Subcutaneous adipose tissue (tissue), 4 donors: Measurements from ENCODE around the gene FNDC5. TPM values are rescaled to one million over a fixed set of nuclear protein-coding genes. Genes with fewer than 3 reads are reported as not detected.

ENCODE experiments used
- total RNA-seq, 4 donors: library from RNA; depleted of rRNA; stranded (reverse); fragments of >200 nt; gene quantifications; one replicate each; pipeline ENCODE4 v1.1.0, GENCODE V29; 2016
- TF ChIP-seq, protein P1 (sequence below): fragments of 450-650 bp; IDR thresholded peaks from one replicate; pipeline ENCODE4 v1.5.1; 2016; ENCODE audit warnings: low read depth, mild to moderate bottlenecking, control low read depth, antibody characterized with exemption, moderate library complexity

FNDC5 gene
- total RNA-seq, 4 donors from 2014 or later = 0.85 to 0.88 TPM; not detected in 2

- TF ChIP-seq, protein P1, sequence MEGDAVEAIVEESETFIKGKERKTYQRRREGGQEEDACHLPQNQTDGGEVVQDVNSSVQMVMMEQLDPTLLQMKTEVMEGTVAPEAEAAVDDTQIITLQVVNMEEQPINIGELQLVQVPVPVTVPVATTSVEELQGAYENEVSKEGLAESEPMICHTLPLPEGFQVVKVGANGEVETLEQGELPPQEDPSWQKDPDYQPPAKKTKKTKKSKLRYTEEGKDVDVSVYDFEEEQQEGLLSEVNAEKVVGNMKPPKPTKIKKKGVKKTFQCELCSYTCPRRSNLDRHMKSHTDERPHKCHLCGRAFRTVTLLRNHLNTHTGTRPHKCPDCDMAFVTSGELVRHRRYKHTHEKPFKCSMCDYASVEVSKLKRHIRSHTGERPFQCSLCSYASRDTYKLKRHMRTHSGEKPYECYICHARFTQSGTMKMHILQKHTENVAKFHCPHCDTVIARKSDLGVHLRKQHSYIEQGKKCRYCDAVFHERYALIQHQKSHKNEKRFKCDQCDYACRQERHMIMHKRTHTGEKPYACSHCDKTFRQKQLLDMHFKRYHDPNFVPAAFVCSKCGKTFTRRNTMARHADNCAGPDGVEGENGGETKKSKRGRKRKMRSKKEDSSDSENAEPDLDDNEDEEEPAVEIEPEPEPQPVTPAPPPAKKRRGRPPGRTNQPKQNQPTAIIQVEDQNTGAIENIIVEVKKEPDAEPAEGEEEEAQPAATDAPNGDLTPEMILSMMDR = no peak
Observed at GRCh38 chr1:32896451-32896850, 25.7 kb upstream of the FNDC5 start.

DNA sequence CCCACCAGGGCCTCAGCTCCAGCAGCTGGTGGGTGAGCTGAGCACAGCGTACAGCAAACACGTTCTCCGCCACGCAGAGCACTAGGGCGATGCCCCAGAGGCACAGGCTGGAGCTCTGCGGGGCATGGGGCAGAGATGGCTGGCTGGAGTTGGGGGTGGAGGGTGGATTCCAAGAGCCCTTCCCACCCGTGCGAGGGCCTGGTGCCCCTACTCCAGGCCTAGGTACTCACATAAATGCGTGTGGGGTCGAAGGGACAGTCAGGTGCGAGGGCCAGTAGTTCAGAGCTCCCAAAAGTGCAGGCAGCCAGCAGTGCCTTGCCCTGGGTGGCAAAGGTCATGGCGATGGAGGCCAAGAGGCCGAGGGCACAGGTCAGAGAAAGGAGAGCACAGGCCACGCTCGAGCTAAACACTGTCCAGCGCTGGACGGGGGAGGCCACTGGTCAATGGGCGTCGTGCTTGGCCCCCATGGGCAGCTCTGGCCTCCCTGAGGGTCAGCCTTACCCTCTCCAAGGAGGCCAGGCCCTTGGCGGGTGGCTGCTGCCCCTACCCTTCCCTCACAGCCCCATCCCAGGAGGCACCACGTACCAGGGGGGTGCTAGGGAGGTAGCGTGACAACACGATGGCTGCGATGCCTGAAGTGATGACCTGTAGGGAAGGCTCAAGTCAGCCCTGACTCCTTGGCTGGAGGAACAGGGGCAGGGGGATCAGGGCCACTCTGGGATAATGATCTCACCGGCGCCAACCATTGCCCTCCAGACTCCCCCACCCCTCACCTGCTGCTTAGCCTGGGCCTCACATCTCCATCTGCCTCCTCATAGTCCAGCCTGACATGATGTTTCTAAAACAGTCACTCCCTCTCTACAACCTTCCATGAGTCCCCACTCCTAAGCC is 24.9 kb upstream of the FNDC5 start:
- TF ChIP-seq, protein P1 = no peak

DNA sequence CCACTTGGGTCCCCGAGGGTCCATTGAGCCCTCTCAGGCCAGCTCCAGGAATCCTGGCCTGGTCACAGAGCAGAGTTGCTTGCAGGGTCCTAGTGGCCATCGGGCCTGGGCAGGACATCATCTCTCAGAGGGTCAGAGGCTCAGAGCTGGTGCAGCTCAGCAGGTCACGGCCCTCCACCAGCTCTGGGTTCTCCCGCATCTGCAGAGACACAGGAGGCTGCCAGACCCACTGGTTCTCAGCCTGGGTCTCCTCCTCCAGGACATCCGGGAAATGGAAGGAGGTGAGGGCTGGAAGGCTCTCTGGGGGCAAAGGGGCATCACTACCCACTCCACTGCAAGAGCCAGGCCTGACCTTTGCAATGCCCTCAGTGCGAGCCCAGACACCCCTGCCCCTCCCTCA is 24.0 kb upstream of the FNDC5 start:
- TF ChIP-seq, protein P1 = no peak

DNA sequence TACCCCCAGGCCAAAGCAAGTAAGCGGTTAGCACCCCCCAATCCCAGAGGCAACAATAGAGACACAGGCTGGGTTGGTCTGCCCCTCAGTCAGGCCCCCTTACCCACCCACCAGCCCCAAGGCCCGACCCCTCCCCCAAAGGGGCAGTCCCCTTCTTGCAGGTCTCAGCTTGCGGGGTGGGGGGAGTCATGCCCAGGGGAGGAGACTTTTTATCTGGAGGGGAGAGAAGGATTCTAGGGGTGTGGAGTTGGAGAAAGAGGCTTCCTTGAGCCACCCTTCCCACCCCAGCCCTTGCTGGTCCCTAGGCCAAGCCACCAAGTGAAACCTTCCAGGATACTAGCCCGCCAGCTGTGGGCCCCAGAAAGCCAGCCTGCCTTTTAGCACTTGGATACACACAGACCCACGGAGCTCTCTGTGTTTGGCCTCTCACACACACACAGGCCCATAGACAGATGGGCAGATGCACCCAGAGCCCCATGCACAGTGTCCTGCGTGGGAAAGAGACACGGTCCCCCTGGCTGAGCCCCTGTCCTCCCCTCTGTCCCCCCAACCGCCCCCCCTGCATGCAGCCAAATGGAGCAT is 23.4 kb upstream of the FNDC5 start:
- TF ChIP-seq, protein P1 = no peak

GRCh38 chr1:32893198-32894018 is 22.7 kb upstream of the FNDC5 start:
- TF ChIP-seq, protein P1 = no peak

DNA sequence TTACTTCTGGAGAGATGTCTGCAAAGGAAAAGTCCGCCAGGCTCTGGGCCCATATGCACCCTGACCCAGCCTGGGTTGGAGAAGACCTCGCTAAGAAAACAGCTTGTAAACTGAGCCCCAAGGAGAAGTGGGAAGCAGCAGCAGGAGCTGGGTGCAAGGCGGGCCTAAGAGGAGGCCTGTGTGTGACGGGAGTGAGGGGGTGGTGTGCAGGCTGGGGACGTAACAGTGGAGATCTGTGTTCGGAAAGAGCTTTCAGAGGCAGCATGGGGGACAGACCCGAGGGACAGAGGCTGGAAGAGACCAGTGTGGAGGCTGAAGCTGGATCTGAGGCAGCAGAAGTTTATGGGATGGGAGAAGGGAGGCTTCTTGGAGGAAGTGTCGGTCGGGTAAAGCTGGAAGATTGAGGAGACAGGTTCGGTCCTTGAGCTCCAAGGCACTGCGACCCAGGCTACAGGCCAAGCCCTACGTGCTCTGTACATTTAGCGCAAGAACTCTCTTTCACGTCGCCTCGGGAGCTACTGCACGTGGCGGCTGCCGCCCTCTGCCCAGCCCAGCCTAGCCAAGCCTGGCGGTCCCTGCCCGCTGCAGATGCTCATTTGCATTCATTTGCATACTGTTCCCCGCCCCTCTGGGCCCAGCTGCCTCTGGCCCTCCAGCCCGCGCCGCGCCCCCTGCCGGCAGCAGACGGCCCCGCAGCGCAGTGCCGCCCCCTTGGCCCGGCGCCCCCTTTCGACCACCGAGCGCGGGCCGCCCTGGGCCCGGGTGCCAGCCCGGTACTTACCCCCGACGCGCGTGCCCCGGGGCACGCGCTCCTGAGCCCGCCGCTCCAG is 21.9 kb upstream of the FNDC5 start:
- TF ChIP-seq, protein P1 = no peak
